C4-2B (cell line): Measurements from ENCODE around the gene SP100.

Source experiments
- H3K27ac ChIP-seq: fragments of 450-650 bp; 2 replicates; pipeline ENCODE4 v1.5.1; 2017
- ZFX ChIP-seq: fragments of 450-650 bp; IDR thresholded peaks from 2 replicates; pipeline ENCODE4 v1.6.1; 2017
- TF ChIP-seq, protein P1 (sequence below): fragments of 450-650 bp; conservative IDR thresholded peaks from 2 replicates; pipeline ENCODE4 v1.5.1; 2017; ENCODE audit warnings: mild to moderate bottlenecking

The SP100 gene

DNA sequence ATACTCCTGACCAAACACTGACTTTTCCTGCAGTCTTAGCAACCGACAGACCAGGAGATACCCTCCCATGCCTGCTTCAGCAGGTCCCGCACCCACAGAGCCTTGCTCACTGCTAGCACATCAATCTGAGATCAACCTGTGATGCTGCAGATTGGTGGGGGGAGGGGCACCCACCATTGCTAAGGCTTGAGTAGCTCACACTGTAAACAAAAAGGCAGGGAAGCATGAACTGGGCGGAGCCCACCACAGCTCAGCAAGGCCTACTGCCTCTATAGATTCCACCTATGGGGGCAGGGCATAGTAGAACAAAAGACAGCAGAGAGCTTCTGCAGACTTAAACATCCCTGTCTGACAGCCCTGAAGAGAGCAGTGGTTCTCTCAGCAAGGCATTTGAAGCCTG, 109.7 kb downstream of the SP100 start:
- no peak for TF ChIP-seq ZFX
- TF ChIP-seq, protein P1, sequence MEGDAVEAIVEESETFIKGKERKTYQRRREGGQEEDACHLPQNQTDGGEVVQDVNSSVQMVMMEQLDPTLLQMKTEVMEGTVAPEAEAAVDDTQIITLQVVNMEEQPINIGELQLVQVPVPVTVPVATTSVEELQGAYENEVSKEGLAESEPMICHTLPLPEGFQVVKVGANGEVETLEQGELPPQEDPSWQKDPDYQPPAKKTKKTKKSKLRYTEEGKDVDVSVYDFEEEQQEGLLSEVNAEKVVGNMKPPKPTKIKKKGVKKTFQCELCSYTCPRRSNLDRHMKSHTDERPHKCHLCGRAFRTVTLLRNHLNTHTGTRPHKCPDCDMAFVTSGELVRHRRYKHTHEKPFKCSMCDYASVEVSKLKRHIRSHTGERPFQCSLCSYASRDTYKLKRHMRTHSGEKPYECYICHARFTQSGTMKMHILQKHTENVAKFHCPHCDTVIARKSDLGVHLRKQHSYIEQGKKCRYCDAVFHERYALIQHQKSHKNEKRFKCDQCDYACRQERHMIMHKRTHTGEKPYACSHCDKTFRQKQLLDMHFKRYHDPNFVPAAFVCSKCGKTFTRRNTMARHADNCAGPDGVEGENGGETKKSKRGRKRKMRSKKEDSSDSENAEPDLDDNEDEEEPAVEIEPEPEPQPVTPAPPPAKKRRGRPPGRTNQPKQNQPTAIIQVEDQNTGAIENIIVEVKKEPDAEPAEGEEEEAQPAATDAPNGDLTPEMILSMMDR, result no peak
- no peak overlapping the region for H3K27ac ChIP-seq

DNA sequence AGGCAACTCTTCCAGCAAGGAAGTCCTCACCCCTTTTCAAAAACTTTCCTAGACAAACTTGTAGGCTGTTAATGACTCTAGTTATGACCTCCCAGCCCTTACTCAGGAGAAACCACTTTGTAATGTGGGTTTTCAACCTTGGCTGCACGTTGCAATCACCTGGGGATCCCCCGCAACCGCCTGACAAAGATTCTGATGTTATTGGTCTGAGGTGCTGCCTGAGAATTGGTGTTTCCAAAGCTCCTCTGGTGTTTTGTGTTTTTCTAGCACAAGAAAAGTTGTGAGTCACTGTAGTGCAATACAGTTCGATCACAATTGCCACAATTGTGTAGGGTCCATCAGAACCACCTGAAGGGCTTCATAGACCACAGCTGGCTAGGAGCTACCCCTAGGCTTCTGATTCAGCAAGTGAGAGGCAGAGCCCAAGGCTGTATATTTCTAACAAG, 121.6 kb downstream of the SP100 start:
- H3K27ac ChIP-seq, result no peak overlapping the region
- TF ChIP-seq ZFX, result no peak
- TF ChIP-seq, protein P1, result no peak

DNA sequence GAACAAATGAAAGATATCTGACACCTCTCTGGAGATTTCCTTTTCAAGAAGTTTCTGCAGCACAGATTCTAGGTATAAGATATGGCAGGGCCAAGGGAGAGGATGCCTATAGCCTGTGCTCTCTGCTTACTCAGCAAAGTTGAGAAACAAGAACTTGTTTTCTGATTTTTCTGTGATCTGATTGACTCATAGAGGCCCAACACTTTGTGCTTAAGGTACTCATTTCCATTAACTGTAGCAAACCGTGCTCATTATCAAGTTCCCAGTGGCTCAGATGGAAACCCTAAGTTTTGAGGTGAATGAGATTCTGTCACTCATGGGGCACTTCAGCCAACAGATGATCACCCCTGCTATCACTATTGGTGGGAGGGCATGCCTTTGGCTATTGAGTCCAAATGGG, 124.3 kb downstream of the SP100 start:
- no peak for TF ChIP-seq ZFX
- TF ChIP-seq, protein P1, result no peak
- H3K27ac ChIP-seq, result no peak overlapping the region

DNA sequence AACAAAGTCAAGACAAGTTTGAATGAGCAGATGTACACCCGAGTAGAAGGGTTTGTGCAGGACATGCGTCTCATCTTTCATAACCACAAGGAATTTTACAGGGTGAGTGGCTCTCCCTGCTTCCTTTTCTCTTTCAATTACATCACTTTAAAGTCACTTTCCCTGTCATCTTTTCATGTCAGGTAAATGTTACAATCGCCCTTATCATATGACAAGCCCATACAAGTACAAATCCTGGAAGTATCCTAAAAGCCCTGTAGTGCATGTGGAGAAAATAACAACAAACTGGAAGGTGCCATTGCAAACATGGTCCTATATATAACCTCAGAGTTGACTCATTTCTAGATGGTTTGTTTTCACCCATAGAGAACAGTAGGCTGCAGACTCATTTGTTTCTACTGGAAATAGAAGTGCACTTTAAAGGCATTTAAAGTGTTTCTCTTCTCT, 126.0 kb downstream of the SP100 start:
- no peak for TF ChIP-seq ZFX
- TF ChIP-seq, protein P1, result no peak
- no peak overlapping the region for H3K27ac ChIP-seq

DNA sequence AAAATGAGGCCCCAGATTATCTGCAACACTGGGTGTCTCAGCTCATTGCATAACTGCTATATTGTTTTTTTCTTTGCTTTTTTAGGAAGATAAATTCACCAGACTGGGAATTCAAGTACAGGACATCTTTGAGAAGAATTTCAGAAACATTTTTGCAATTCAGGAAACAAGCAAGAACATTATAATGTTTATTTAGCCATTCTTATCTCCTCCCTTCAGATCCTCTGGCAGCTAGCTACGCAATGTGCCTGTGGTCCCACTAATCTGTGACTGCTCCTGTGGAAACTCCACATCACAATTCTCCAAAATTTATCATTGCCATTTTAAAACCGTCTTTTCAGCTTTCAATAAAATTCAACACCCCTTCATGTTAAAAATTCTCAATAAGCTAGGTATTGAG, 126.8 kb downstream of the SP100 start:
- no peak for TF ChIP-seq ZFX
- TF ChIP-seq, protein P1, result no peak

DNA sequence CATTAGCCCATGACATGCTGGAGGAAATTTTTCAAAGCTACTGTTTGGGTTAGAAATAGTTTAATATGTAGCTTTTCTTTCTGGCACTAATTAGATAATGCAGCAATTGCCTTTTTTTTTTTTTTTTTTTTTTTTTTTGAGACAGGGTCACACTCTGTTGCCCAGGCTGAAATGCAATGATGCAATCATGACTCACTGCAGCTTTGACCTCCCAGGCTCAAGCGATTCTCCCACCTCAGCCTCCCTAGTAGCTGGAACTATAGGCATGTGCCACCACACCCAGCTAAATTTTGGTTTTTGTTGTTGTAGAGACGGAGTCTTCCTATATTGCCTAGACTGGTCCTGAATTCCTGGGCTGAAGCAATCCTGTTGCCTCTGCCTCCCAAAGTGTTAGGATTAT, 136.2 kb downstream of the SP100 start:
- TF ChIP-seq, protein P1, result no peak
- TF ChIP-seq ZFX, result no peak
- no peak overlapping the region for H3K27ac ChIP-seq

More for the DNA sequence above, 126.8 kb downstream of the SP100 start:
- H3K27ac ChIP-seq, result no peak overlapping the region

DNA sequence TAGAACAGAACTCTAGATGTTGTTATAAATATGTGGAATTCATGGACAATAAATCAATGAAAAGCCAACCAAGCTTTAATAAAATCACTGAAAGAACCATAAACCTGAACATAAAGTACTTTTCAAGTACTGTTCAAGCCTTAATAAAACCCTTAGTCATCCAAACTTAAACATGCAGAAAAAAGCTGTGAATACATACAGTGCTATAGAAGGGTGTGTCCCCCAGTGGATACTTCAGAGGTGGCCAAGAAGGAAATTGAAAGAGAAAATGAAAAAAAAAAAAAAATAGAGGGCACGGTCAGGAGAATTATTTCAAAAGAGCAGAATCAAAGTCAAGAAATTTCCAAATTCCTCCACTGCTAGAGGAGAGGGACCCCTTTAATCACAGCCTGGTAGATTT, 141.1 kb downstream of the SP100 start:
- no peak overlapping the region for H3K27ac ChIP-seq
- no peak for TF ChIP-seq ZFX
- TF ChIP-seq, protein P1, result no peak
